ENCODE data around the gene MYO1D. TPM values are rescaled to one million over a fixed set of nuclear protein-coding genes. Genes with fewer than 3 reads are reported as not detected.

Gene MYO1D
- total and polyA plus RNA-seq, 2 donors (not counting 1 experiment from before 2014, with no cell fraction given), result 5.4 to 26.7 TPM

- Histone ChIP-seq H2AFZ (ENCODE audit: insufficient read depth, low read depth, low read length, poor library complexity, severe bottlenecking) (no peak overlapping the region), H3K36me3 (replicated peaks in 1 of 2; ENCODE audit: control extremely low read depth in 1 of 2, control insufficient read depth in 1 of 2, extremely low read depth in 1 of 2, insufficient read depth in 2 of 2, low read length in 1 of 2) (no peaks in the 10 kb centered on the region), H3K27me3 (replicated peaks in 1 of 4; ENCODE audit: control extremely low read depth in 1 of 4, control insufficient read depth in 3 of 4, insufficient read depth in 4 of 4, low read length in 3 of 4) (no peaks in the 10 kb centered on the region), H3K4me3 (ENCODE audit: control extremely low read depth in 1 of 5, extremely low read depth in 1 of 5, insufficient read depth in 1 of 5, low read depth in 2 of 5, low read length in 4 of 5) (no peak overlapping the region), H3K9ac (ENCODE audit: low read length) (no peak overlapping the region), H3K79me2 (ENCODE audit: control insufficient read depth, insufficient read depth, low read length) (no peaks in the 10 kb centered on the region), H4K20me1 (ENCODE audit: control insufficient read depth, insufficient read depth, low read length, poor library complexity, severe bottlenecking) (no peaks in the 10 kb centered on the region), H3K9me3 (ENCODE audit: control extremely low read depth in 1 of 3, control insufficient read depth in 2 of 3, insufficient read depth in 1 of 3, low read length in 2 of 3) (no peaks in the 10 kb centered on the region), H3K27ac (ENCODE audit: low read length in 2 of 2) (no peak overlapping the region), H3K4me1 (ENCODE audit: control insufficient read depth in 2 of 2, insufficient read depth in 2 of 2, low read length in 2 of 2) (no peaks in the 10 kb centered on the region), H3K4me2 (replicated peaks; ENCODE audit: low read depth, low read length, poor library complexity, severe bottlenecking) (no peak overlapping the region)
- DNase-seq, result no peak
- no peak overlapping the region for H3K27ac Mint-ChIP-seq
- POLR2A ChIA-PET, result no interaction called here
- intact Hi-C loops (cut with micrococcal nuclease), result no loop called here
- no peak for ATAC-seq (ENCODE audit: low read depth)
- H3K4me1 Mint-ChIP-seq, result peaks cover 5% of the 10 kb centered on the region
- no peaks in the 10 kb centered on the region for H3K27me3 Mint-ChIP-seq
- TF ChIP-seq CTCF (IDR thresholded peaks at IDR 0.05) (no peak), EZH2 (IDR thresholded peaks at IDR 0.05; ENCODE audit: borderline replicate concordance, insufficient read depth, low read depth, low read length, poor library complexity, severe bottlenecking) (no peak)
- H3K9me3 Mint-ChIP-seq (ENCODE audit: insufficient read depth), result no peaks in the 10 kb centered on the region
- CTCF ChIA-PET, result no interaction called here
- no peak overlapping the region for H3K4me3 Mint-ChIP-seq
- 100% methylated on average over 1 of the region's 5 CpGs for WGBS (ENCODE audit: insufficient coverage)
Observed at GRCh38 chr17:32810690-32811089, 66.2 kb downstream of the MYO1D start.

GRCh38 chr17:32807577-32807976, 69.3 kb downstream of the MYO1D start:
- Mint-ChIP-seq H3K4me3 (no peak overlapping the region), H3K27ac (no peak overlapping the region), H3K9me3 (ENCODE audit: insufficient read depth) (no peaks in the 10 kb centered on the region), H3K27me3 (no peaks in the 10 kb centered on the region), H3K4me1 (no peaks in the 10 kb centered on the region)
- Histone ChIP-seq H3K27me3 (replicated peaks in 1 of 4; ENCODE audit: control extremely low read depth in 1 of 4, control insufficient read depth in 3 of 4, insufficient read depth in 4 of 4, low read length in 3 of 4) (no peaks in the 10 kb centered on the region), H3K9me3 (ENCODE audit: control extremely low read depth in 1 of 3, control insufficient read depth in 2 of 3, insufficient read depth in 1 of 3, low read length in 2 of 3) (no peaks in the 10 kb centered on the region), H3K27ac (ENCODE audit: low read length in 2 of 2) (no peak overlapping the region), H4K20me1 (ENCODE audit: control insufficient read depth, insufficient read depth, low read length, poor library complexity, severe bottlenecking) (no peaks in the 10 kb centered on the region), H3K79me2 (ENCODE audit: control insufficient read depth, insufficient read depth, low read length) (no peaks in the 10 kb centered on the region), H3K4me1 (ENCODE audit: control insufficient read depth in 2 of 2, insufficient read depth in 2 of 2, low read length in 2 of 2) (no peaks in the 10 kb centered on the region), H3K4me3 (ENCODE audit: control extremely low read depth in 1 of 5, extremely low read depth in 1 of 5, insufficient read depth in 1 of 5, low read depth in 2 of 5, low read length in 4 of 5) (no peak overlapping the region), H3K36me3 (replicated peaks in 1 of 2; ENCODE audit: control extremely low read depth in 1 of 2, control insufficient read depth in 1 of 2, extremely low read depth in 1 of 2, insufficient read depth in 2 of 2, low read length in 1 of 2) (no peaks in the 10 kb centered on the region), H3K4me2 (replicated peaks; ENCODE audit: low read depth, low read length, poor library complexity, severe bottlenecking) (no peak overlapping the region), H3K9ac (ENCODE audit: low read length) (no peak overlapping the region), H2AFZ (ENCODE audit: insufficient read depth, low read depth, low read length, poor library complexity, severe bottlenecking) (no peak overlapping the region)
- no peak for ATAC-seq (ENCODE audit: low read depth)
- no CpG with 5 or more reads among the region's 3 CpGs for WGBS (ENCODE audit: insufficient coverage)
- CTCF ChIA-PET, result no interaction called here
- intact Hi-C loops (cut with micrococcal nuclease), result no loop called here
- DNase-seq, result no peak
- POLR2A ChIA-PET, result no interaction called here
- TF ChIP-seq EZH2 (IDR thresholded peaks at IDR 0.05; ENCODE audit: borderline replicate concordance, insufficient read depth, low read depth, low read length, poor library complexity, severe bottlenecking) (no peak), CTCF (IDR thresholded peaks at IDR 0.05) (no peak)
